LNCAP (cell line): ENCODE data around the gene CRISPLD2.

Experiments
- TF ChIP-seq, protein P1 (sequence below): fragments of 450-650 bp; IDR thresholded peaks from 2 replicates; pipeline ENCODE4 v1.5.1; 2017; ENCODE audit warnings: mild to moderate bottlenecking

Gene CRISPLD2

GRCh38 chr16:84907051-84907450 lies 87.3 kb downstream of the CRISPLD2 start:
- TF ChIP-seq, protein P1, sequence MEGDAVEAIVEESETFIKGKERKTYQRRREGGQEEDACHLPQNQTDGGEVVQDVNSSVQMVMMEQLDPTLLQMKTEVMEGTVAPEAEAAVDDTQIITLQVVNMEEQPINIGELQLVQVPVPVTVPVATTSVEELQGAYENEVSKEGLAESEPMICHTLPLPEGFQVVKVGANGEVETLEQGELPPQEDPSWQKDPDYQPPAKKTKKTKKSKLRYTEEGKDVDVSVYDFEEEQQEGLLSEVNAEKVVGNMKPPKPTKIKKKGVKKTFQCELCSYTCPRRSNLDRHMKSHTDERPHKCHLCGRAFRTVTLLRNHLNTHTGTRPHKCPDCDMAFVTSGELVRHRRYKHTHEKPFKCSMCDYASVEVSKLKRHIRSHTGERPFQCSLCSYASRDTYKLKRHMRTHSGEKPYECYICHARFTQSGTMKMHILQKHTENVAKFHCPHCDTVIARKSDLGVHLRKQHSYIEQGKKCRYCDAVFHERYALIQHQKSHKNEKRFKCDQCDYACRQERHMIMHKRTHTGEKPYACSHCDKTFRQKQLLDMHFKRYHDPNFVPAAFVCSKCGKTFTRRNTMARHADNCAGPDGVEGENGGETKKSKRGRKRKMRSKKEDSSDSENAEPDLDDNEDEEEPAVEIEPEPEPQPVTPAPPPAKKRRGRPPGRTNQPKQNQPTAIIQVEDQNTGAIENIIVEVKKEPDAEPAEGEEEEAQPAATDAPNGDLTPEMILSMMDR, result no peak

GRCh38 chr16:84907575-84907974 lies 87.8 kb downstream of the CRISPLD2 start:
- TF ChIP-seq, protein P1, result no peak

DNA sequence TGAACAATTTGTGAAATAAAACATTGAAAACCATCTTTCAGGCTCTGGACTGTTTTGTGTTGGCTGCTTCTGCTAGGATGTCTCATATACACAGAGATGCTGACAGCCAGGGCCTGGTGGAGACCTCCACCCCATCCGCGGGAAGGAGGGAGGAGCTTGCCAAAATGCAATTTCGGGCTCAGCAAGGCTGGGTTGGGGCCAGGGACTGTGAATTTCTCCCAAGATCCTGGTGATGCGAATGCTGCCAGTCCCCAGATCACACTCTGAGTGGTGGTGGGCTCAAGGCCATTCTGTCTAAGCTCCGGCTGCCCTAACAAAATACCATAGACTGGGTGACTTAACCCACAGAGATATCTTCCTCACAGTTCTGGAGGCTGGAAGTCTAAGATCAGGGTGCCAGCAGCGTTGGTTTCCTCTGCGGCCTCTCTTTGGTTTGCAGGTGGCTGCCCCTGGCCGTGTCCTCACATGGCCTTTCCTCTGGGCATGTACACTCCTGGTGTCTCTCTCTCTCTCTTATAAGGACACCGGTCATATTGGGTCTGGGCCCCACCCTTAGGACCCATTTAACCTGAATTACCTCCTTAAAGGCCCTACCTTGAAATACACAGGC lies 89.8 kb downstream of the CRISPLD2 start:
- TF ChIP-seq, protein P1, result no peak

- TF ChIP-seq, protein P1, result no peak
Measured at GRCh38 chr16:84911486-84912216, 91.9 kb downstream of the CRISPLD2 start.

GRCh38 chr16:84913315-84913714 lies 93.5 kb downstream of the CRISPLD2 start:
- TF ChIP-seq, protein P1, result no peak

DNA sequence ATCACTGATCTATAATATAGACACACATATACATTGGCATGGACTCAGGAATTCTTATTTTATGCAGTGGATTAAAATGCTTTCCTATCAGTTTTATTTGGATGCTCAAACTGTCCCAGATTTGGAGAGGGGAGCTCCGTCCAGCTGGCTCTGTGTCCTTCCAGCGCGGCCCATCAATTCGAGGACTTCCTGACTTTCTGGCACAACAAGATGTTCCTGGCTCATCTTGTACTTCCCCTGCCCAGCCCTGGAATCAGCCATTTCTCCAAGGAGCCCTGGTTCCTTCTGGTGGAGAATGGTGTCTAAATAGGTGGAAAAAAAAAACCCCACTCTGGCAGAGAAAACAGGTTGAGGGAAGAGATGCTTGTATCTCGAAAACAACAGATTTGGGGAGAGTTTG lies 94.5 kb downstream of the CRISPLD2 start:
- TF ChIP-seq, protein P1, result no peak

DNA sequence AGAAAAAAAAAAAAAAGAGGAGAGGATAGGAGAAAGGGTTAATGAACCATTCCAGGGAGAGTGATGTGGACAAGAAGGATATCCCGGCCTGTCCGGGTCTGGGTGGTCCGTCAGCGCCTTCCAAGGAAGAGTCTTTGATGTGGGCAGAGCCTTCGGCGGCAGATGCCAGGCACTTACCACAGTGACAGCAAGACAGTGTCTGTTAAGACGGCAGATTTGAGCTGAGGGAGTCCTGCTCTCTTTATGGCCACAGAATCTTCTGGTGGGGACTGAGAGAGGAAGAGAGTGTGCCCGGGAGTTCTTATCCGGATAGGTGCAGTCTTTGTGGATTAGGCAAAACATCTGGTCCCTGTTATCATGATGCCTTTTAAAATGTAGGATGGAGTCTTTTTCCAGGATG lies 96.4 kb downstream of the CRISPLD2 start:
- TF ChIP-seq, protein P1, result no peak
